Neural cell (in vitro differentiated cells): ENCODE results near the gene B9D1.

Source experiments
- EP300 ChIP-seq: fragments of 450-650 bp; conservative IDR thresholded peaks from 2 replicates; pipeline ENCODE4 v1.6.1; 2014; ENCODE audit warnings: antibody characterized with exemption, mild to moderate bottlenecking, moderate library complexity; ENCODE audit not compliant: poor library complexity, severe bottlenecking
- POLR2AphosphoS5 ChIP-seq: IDR thresholded peaks from 2 replicates; pipeline ENCODE4 v1.6.1; 2012
- RAD21 ChIP-seq: fragments of 450-650 bp; conservative IDR thresholded peaks from 2 replicates; pipeline ENCODE4 v1.6.1; 2014; ENCODE audit warnings: antibody characterized with exemption, mild to moderate bottlenecking, moderate library complexity
- SMC3 ChIP-seq: fragments of 450-650 bp; conservative IDR thresholded peaks from 2 replicates; pipeline ENCODE4 v1.6.1; 2014; ENCODE audit warnings: antibody characterized with exemption, mild to moderate bottlenecking, moderate library complexity; ENCODE audit not compliant: poor library complexity
- TF ChIP-seq, protein P1 (sequence below): fragments of 450-650 bp; IDR thresholded peaks from 2 replicates; pipeline ENCODE4 v1.5.1; 2014; ENCODE audit warnings: antibody characterized with exemption, mild to moderate bottlenecking, moderate library complexity; ENCODE audit not compliant: poor library complexity, severe bottlenecking

DNA sequence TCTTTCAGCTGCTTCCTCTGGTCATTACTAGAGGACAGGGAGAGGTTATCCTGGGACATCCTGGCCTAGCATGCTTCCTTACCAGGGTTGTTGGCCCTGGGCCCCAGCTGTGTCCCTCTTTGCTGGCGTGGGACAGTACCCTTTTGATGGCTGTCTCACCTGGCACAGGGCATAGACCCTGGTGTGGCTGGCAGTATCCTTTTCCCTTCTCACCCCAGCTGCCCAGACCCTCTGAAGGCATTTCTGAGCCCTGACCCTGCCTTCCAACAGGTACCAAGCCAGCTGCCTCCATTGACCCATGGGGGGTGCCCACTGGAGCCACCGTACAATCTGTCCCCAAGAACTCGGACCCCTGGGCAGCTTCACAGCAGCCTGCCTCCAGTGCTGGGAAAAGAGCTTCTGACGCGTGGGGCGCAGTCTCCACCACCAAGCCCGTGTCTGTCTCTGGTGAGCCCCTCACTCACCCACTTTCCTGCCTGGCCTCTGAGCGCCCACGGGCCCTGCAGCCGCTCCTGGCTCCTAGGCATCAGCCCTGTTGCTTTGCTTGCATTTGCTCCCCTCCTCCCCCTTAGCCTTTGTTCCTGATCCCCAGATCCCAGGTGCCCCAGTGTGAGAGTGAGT, 34.0 kb downstream of the B9D1 start:
- no peak for TF ChIP-seq RAD21
- TF ChIP-seq POLR2AphosphoS5, result no peak
- TF ChIP-seq, protein P1, sequence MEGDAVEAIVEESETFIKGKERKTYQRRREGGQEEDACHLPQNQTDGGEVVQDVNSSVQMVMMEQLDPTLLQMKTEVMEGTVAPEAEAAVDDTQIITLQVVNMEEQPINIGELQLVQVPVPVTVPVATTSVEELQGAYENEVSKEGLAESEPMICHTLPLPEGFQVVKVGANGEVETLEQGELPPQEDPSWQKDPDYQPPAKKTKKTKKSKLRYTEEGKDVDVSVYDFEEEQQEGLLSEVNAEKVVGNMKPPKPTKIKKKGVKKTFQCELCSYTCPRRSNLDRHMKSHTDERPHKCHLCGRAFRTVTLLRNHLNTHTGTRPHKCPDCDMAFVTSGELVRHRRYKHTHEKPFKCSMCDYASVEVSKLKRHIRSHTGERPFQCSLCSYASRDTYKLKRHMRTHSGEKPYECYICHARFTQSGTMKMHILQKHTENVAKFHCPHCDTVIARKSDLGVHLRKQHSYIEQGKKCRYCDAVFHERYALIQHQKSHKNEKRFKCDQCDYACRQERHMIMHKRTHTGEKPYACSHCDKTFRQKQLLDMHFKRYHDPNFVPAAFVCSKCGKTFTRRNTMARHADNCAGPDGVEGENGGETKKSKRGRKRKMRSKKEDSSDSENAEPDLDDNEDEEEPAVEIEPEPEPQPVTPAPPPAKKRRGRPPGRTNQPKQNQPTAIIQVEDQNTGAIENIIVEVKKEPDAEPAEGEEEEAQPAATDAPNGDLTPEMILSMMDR, result no peak
- no peak for TF ChIP-seq SMC3
- TF ChIP-seq EP300, result no peak
